Globus pallidus (tissue), 1 donor: ENCODE measurements around the gene SLC8B1.

Experiments used
- DNase-seq: peaks from one replicate; pipeline ENCODE4 v3.0.0-alpha.2; 2015; ENCODE audit warnings: low spot score

SLC8B1 gene

GRCh38 chr12:113292547-113292946, 42.4 kb downstream of the SLC8B1 start:
- no peak for DNase-seq

GRCh38 chr12:113292091-113292490, 42.8 kb downstream of the SLC8B1 start:
- DNase-seq: no peak

GRCh38 chr12:113291586-113291985, 43.3 kb downstream of the SLC8B1 start:
- DNase-seq: peak; percentile 32

DNA sequence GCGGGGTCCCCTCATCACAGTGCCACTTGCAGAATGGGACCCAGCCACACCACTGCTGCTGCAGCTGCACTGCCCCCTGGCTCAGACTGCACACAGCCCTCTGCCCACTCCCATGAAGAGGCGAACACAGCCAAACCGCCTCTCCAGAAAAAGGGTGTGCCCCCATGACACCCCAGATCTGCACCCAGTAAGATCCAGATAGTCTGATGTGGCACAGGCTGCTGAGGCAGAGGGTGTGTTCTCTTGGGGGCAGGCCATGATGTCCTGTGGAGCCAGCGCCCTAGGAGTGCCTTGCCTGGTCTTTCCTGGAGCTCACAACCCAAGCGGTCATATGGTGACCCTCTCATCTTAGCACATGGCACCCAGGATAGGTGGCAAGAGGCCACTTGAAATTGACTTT, 44.4 kb downstream of the SLC8B1 start:
- DNase-seq: no peak

DNA sequence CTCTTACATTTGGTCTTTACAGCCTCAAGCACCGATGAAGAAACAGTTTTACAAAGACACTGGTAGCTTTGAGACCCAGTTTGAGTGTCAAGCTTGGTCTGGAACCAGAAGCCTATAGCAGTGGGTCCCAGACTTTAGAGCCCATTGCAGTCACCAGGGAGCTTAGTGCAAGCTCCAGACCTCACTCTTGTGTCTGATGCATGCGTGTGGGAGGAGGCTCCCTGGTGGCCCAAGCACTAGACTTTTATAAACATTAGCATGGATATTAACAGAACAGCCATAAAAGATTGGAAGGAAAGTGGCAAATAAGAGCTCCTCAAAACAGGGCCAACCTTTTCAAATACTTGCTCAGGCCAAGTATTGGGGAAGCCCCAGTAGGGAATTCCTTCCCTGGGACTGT, 45.5 kb downstream of the SLC8B1 start:
- DNase-seq: no peak

DNA sequence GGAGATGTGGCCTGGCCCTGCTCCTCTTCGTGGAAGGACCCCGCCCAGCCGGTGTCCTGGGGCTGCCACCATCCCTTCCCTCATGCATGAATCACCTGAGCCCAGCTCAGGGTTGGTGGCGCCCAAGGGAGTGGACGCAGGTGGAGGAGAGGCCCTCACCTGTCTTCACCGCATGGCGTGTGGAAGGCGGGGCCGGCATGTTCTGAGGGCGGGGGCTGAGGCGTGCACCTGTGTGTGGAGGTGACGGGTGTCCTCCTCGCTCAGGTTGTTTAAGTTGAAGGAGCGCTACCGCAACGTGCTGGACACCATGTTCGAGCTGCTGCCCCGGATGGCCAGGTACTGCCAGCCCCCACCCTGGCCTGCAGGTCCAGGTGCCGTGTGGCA, 47.0 kb downstream of the SLC8B1 start:
- DNase-seq: no peak

- DNase-seq: no peak
These were observed 47.6 kb downstream of the SLC8B1 start for GRCh38 chr12:113287146-113287898.

GRCh38 chr12:113286712-113287111, 48.2 kb downstream of the SLC8B1 start:
- no peak for DNase-seq

- DNase-seq: no peak
These were observed 49.0 kb downstream of the SLC8B1 start for GRCh38 chr12:113285679-113286610.

GRCh38 chr12:113284751-113285150, 50.2 kb downstream of the SLC8B1 start:
- DNase-seq: no peak

GRCh38 chr12:113278633-113279032, 56.3 kb downstream of the SLC8B1 start:
- no peak for DNase-seq

DNA sequence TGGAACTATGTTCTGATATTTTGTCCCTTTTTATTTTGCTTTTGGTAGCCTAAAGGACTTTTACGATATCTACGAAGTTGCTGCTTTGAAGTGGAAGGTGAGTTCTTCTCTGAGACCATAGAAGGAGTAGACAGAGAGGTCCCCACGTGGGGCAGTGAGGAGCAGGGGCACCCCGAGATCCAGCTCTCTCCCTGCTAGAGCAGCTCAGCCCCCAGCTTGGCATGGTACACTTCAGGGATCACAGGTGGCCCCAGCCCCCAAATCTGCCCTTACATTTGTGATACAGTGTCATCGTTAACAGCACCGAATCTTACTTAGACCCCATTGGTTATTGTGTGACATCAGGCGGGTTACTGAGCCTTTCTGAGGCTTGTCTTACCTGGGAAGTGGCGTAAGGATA, 56.8 kb downstream of the SLC8B1 start:
- DNase-seq: no peak

- no peak for DNase-seq
These were observed 57.4 kb downstream of the SLC8B1 start for GRCh38 chr12:113277511-113277910.

GRCh38 chr12:113276946-113277500, 57.9 kb downstream of the SLC8B1 start:
- no peak for DNase-seq

DNA sequence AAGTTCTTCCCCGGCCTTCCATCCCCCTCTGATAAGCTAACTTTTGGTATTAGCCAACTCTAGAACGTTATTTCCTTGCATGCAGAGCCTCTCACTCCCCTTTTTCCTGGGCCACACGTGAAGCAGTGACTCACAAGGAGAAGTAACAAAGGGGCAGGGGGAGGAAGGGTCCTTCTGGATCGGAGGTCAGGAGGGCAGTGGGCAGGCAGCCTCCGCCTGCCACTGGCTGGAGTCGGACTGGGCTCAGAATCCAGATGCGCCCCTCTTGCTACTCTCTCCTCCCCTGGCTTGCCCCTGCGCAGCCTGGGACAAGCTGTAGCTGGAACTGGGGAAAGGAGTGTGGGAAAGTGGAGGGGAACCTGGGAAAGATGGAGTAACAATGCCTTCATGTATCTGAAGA, 58.6 kb downstream of the SLC8B1 start:
- DNase-seq: no peak

DNA sequence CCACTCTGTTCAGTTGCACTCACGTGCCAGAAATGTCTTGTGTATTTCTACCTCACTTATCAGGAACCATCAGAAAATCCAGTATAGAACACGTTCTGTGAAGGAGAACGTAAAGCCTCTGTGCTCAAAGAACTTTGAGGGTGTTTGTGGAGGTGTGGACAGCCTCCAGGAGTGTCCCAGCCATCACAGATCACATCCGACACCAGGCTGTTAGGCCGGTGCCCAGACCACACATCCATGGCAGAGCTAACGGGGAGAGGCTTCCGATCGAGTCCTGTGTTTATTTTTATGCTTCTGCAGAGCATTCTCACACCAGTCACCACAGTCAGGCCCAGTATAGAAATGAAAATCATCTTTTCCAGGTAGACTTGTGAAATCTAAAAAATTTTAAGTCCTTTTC, 60.1 kb downstream of the SLC8B1 start:
- DNase-seq: no peak

DNA sequence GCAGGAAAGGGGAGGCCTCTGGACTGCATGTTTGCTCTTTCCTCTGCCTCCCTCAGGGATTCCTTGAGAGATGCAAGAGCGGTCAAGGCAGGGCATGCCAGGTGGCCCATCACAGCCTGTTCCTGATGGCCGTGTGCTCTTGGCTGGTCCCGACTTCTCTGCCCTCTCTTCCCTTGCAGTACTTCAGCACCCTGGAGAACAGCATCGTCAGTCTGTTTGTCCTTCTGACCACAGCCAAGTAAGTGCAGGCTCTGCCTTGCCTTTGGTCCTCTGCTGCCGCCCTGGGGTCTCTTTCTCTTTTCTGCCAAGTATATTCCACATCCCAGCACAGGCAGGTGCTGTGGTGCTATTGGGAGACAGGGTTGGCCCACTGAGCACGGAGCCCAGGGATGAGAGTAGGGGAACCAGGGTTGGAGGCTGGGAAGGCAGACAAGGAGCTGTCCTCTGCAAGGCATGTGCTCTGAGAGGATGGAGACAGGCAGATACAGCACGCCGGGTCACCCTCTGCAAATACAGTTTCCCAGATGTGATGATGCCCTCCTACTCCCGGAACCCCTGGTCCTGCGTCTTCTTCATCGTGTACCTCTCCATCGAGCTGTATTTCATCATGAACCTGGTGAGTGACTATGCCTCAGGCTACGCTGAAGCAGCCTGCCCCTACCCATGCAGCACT, 61.7 kb downstream of the SLC8B1 start:
- no peak for DNase-seq

DNA sequence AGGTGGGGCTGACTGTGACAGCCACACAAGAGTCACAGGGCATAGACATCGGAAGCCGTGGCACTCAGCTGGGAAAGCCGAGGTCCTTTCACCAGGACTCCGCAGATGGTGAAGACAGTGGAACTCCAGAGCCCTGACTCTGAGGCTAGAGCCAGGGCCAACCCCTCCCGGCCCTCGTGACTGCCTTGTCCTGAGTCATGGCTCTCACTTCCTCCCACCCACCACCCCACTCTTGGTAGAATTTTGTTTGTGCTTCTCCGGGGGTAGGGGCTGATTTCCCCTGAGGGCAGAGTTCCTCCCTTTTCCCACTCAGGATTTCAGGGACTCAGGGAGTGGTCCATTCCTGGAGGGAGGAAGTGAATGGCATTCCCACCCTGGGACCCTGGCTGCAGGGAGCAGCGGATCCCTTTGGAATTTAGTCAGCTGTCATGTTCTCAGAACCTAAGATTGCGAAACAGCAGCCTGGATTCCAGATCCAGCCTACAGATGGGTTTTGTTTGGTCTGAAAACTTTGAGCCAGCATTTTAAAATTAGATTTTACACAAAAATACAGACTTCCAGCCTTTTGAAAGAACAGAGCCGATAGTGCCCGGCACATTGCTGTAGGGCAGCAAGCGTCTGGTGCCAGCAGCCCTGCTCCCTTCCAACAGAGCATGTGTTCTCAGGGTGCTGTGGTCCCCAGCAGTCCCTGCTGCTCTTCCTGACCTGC, 62.9 kb downstream of the SLC8B1 start:
- peak; percentile 78 for DNase-seq

GRCh38 chr12:113271466-113271852, 63.5 kb downstream of the SLC8B1 start:
- DNase-seq: no peak

DNA sequence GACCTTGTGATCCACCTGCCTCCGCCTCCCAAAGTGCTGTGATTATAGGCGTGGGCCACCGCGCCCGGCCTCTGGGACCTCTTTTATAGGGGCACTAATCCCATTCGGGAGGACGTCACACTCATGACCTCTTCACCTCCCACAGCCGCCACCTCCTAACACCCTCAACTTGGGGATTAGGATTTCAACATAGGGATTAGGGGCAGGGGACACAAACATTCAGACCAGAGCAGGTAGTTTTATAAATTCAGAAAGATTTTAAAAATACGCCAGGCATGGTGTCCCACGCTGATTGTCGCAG, 64.2 kb downstream of the SLC8B1 start:
- DNase-seq: no peak

DNA sequence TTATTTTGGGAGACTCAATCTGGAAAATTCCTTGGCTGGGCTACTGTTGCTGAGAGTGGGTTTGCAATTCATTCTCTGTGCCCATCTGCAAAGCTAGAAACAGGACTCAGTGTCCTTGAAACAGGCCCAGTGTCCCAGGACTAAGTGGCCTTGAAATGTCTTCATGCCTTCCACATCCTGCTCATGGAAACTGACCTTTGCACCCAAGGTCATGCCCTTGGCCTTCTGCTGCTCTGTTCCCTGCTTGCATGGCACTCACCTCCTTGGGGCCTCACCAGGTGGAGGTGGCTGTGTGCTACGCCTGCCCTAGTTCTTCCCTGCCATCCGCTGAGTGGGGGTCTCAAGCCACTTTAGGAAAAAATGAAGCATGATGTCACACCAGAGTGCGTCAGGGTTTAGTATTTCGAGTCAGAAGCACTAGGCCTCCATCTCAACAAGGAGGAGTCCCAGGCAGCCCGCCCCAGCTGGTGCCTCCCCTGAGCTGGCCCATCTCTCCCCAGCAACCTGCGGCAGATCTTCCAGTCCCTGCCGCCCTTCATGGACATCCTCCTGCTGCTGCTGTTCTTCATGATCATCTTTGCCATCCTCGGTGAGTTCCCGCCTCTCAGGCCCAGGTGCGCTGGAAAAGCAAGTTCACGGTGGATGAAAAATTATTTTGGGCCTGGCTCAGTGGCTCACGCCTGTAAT, 65.5 kb downstream of the SLC8B1 start:
- DNase-seq: no peak
